Measurements from ENCODE around the gene SMTNL1.
A peak's percentile ranks its signal among the peaks of the same experiment; 100 is the strongest.

The SMTNL1 gene

DNA sequence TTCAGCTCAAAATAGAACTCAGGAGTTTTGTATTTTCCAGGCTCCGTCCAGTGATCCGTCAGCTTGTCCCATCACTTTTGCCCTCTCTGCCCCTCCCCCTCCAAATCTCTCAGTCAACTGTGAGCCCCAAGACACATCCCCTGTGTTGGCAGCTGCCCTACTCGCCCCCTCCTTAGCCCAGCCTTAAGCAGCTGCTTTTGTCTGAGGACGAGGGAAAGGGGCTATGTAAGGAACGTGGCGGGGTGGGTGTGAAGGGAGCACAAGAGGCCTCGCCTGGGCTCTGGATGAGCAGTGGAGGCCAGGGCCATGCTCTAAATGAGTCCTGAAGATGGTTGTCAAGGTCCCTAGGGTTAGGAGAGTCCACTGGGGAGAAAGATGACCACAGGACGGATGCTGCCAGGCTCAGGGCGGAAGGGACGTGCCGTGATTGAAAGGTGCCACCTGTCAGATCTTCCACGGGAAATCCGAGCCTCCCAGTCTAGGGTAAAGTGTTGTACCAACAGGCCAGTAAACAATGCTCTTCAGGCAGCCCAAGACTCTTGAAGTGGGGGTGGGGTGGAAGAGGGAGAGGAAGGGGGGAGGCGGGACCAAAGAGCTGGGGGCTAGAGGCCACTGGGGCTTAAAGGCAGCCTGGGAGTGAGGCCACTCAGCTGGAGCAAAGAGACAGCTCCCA, at the start of gene SMTNL1:
Gene SMTNL1, plus strand, starts transcription at position 649 of the 673 bp plus-strand sequence. CDS start 5,048 bp downstream, outside the sequence.
- DNase-seq (ENCODE audit: low spot score): no peak

DNA sequence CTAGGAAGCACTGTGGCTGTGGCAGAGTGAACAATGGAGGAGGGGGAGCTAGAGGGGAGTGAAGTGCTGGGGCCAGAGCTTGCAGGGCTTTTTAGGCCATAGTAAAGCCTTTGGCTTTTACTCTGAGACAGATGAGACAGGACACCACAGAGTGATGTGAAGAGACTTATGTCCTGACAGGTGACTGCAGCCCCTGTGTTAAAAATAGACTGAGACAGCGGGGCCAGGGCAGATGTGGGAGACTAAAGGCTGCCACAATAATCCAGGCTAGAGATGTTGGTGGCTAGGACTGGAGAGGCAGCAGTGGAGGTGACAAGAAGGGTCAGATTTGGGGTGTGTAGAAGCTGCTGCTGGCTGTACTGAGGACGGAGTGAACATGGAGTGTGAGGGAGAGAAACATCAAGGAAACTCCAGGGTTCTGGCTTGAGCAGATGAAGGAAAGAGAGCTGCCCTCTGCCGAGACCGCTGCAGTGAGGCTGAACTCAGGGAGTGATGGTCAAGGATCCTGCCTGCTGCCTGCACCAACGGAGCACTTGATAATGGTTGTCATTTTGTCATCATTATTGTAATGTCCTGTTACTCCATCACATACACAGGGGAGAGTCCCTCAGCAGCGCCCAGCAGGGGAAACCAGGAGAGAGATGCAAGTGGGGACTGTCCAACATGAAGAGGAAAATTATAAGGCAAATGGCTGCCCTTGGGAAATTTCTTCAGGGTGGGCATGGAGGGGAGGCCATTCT, 49.3 kb upstream of the SMTNL1 start:
- DNase-seq (ENCODE audit: low spot score): no peak

DNA sequence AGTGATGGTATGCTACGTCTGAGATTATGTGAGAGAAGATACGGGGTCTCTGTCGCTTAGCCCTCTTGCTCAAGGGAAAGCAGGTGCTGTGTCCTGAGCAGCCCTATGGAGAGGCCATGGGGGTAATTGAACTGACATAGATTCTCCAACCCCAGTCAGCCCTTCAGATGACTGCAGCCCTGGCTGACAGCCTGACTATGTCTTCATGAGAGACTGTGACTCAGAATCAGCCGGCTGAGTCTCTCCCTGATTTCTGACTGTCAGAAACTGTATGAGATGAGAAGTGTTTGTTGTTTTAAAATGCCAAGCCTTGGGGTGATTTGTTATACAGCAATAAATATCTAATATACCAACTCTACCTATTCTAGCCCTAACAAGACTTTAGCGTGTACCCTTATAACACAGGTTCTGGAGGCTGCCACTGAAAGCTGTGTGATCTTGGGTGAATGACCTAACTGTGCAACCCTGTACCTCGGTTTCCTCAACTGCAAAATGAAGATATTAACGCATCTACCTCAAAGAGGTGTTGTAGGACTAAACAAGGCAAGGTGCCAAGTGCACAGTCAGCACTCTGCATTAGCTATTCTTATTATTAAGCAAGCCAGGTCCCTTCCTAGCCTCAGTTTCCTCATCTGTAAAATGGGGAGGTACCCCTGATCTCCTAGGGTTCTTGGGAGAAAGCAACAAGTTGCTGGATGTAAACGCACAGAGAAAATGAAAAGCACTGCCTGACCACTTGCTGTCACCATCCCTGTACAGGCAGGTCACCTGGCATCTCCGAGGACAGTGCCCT, 46.7 kb upstream of the SMTNL1 start:
- no peak for DNase-seq (ENCODE audit: low spot score)

DNA sequence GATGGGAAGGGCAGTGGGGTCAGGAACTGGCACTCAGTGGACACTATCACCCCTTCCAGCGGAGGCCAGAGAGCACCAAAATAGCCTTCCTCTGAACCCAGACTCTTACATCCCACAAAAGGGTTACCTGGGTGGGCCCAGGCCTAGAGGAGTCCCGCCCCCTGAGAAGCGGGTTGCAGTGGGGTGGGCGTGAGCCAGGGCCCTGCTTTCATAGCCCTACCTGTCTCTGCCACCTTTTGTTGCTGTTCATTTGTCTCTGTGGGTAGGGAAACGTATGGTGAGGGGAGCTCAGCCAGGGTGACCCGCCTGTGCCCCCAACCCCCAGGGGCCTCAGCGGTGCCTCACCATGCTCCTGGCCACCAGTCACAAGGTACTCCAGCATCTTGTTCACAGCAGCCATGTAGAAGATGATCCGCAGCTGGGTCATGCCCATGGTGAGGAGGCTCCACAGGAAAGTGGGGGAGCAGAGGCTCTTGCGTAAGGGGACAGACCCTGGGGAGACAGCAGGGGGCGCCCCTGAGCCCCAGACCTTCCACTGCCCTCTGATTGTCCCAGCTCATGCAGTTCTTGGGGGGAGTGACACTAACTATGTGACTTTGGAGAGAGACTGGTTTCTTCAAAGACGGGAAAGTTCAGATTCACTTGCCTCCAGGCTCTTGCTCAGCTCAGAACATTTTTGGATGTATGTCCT, 45.9 kb upstream of the SMTNL1 start:
- DNase-seq (ENCODE audit: low spot score): no peak

DNA sequence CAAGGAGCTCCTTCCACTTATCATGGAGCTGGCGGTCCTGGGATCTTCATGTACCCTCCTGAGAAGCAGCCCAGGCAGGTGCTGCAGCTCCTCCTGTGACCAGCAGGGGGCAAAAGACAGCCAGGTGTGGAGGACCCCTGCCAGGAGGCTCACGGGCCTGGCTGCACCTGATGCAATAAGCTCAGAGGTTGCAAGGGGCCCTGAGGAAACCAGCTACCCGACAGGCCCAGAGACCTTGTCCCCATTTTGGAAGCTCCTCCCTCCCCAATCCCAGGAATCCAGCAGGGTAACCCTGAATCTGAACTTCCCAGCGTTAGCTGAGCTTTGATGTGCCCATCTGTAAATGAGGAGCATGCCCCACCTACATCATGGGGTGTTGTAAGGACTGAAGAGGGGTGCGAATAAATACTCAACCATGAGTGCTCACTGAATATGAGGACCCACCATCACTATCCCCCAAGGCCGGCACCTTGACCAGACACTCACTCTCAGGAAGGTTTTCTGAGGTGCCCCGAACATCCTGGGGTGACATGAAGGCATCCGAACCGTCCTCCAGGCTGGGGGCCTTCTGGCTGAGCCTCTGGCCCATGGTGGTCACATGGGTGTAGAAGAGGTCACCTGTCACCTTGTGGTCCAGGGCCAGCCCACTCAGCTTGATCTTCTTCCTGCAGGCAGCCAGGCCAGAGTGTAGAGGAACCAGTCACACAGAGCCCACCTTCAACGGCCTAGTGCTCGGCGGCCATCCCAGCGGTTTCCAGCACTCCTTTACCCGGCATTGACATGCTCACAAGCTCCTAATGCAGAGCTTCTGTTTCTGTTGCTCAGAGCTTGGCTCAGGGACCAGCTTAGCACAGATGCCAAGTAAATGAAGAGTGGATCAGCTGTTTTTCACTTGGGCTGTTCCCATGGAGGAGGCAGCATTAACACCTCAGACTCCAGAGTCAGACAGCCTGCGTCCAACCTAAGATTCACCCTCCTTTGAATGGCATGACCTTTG, 43.6 kb upstream of the SMTNL1 start:
- peak; percentile 95 for DNase-seq (ENCODE audit: low spot score)

- no peak for DNase-seq (ENCODE audit: low spot score)
Observed at GRCh38 chr11:57496109-57496820, 41.1 kb upstream of the SMTNL1 start.

DNA sequence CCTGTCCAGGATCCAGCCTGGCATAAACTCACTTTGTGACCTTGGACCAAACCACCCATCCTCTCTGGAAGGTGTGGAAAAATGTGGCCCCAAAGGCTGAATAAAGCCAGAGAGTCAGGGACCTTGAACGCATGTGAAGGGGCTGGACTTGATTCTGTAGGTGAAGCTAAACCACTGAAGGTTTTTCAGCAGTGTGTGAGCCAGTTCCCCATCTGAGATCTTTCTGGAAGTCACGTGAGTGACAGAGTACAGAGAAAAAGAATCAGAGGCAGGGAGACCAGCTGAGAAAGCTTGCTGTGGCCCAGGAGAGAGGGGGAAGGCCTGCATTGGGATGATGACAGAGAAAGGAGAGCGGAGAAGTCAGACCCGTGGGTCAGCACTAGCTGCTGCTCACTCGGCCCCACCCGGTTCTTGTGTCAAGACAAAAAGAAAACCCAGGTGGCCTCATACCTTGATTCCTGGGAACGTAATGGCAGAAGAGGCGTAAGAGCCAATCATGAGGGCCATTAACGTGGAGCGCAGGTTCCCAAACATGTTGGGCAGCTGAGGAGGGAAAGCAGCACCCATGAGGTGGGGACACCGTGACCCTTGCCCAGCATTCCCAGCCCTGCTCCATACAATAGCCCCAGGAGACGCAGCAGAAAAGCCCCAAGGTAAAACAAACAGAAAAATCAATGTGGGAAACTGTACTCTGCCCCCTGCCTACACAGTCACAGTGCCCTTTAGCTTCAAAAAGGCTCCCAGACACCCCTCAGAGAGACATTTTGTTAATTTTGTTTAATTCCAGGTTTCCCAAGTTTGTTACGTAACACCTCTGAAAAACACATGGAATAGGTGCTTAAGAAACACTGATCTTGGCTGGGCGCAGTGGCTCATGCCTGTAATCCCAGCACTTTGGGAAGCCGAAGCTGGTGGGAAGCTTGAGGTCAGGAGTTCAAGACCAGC, 39.8 kb upstream of the SMTNL1 start:
- DNase-seq (ENCODE audit: low spot score): peak; percentile 99

DNA sequence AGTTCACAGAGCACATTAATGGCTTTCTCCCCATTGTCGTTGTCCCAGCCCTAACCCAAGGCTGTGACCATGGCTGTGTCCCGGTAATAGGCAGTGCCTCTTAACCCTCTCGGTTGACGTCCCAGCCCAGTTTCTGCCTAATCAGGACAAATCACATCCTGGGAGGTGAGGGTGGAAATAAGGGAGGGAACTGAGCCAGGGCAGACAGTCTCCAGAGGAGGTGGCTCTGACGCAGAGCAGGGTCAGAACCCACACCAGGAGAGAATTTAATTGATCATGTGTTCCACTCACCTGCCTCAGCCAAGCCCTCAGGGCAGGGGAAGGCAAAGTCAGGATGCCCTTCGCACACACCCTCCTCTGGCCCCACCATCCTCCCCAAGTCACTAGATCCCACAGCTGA, 38.9 kb upstream of the SMTNL1 start:
- DNase-seq (ENCODE audit: low spot score): no peak

DNA sequence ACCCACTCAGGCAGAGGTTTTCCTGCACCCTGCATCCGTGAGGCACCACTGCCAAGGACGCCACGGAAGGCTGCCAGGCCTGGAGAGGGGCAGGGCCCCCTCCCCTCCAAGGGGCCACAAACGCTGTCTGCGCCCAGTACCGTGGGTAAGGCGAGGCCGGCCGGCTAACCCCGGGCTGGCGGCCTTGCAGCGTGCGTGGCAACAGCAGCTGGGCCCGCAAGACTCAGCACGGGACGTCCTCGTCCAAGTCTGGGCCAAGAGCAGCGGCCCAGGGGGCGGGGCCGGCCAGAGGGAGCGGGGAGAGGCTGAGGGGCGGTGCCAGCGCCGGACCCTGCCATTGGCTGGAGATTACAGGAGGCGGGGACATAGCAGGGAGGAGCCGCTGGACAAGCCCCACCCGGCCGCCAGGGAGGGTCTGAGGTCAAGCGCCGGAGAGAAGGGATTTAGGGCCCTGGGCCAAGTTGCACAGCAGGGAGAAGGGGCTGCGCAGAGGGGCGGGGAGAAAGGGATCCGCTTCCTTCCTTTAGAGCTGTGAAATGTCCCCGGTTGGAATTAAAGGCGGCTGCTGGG, 37.9 kb upstream of the SMTNL1 start:
- DNase-seq (ENCODE audit: low spot score): peak; percentile 100

GRCh38 chr11:57499983-57500461, 37.4 kb upstream of the SMTNL1 start:
- no peak for DNase-seq (ENCODE audit: low spot score)

DNA sequence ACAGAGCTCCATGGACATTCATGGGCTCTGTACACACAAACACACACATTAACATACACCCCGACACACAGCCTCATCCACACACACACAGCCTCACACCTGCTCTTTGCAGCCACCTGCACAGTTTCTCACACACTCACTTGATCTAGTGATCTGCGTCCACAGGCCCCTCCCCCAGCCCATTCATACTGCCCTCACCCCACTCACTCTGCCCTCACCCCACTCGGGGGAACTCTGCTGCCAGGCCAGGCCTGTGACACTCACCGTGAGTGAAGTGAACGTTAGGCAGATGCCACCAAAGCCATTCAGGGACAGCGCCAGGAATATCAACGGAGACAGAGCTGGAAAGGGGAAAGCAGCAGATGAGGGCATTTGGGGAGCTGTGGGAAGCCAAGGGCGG, 36.9 kb upstream of the SMTNL1 start:
- no peak for DNase-seq (ENCODE audit: low spot score)

DNA sequence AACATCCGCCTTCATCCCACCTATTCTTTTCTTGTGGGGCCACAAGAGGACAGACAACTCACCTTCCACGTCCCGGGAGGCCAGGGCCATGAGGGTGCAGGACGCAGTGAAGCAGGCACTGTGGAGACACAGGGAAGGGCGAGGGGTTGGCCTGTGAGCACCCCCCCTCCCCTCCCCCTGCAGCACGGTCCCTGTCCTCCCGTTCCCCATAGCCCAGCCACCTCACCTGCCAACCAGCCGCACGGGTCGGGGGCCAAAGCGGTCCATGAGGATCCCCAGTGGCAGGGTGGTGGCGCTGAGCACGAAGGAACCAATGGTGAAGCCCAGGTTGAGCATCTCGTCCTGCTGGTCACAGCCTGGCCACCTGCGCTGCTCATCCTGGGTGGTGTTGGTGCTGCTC, 36.5 kb upstream of the SMTNL1 start:
- no peak for DNase-seq (ENCODE audit: low spot score)

DNA sequence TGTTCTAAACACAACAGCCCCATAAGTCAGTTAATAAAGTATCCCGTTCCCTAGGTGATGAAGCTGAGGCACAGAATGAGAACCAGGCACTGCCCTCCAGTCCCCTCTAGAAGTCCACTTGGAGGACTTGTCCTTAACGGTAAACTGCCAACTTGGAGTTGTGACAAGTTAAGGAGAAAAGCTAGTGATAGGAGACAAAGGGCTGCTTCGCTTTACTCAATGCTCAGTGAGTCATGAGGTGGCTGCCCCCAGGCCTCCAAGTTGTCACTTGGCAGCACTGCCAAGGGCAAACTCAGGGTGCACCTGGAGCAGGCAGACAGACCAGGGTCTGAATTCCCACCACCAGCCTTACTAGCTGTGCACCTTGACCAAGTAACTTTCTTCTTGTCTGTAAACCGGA, 35.4 kb upstream of the SMTNL1 start:
- DNase-seq (ENCODE audit: low spot score): no peak

DNA sequence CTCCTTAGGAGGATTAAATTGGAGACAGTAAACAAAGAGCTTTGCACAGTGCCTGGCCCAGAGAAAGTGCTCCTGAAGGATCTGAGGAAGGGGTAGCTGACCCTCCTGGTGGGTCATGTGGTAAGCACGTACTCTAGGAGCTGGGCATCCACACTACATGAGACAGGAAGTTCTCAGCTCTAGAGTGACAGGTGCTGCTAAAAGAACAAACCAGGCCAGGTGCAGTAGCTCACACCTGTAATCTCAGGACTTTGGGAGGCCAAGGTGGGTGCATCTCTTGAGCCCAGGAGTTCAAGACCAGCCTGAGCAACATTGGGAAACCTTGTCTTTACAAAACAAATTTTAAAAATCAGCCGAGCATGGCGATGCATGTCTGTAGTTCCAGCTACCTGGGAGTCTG, 35.0 kb upstream of the SMTNL1 start:
- no peak for DNase-seq (ENCODE audit: low spot score)

- no peak for DNase-seq (ENCODE audit: low spot score)
Observed at GRCh38 chr11:57502870-57503269, 34.5 kb upstream of the SMTNL1 start.

DNA sequence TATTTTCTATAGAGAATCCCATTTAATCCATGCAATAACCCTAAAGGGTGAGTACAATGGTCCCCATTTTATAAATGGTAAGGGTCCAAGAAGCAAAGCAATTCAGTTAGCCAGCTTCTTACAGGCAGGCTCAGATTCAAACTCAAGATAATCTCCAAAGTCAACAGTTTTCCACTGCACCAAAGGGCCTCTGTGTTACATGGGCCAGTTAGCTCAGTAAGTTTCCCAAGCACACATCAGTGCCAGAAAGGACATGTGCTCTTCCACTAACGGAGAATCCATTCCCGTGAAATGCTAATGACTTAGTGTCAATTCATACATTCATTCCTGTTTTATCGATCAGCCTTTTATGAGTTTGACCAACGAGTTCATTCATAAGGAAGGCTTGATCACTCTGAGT, 32.9 kb upstream of the SMTNL1 start:
- no peak for DNase-seq (ENCODE audit: low spot score)

- no peak for DNase-seq (ENCODE audit: low spot score)
Observed at GRCh38 chr11:57506522-57506921, 30.9 kb upstream of the SMTNL1 start.

GRCh38 chr11:57508341-57509170, 28.8 kb upstream of the SMTNL1 start:
- DNase-seq (ENCODE audit: low spot score): no peak

Measured in HuH-7.5 (cell line).